ENCODE data around the gene CLEC2D. TPM values are rescaled to one million over a fixed set of nuclear protein-coding genes. Genes with fewer than 3 reads are reported as not detected.
"Not testable (repeated sequence)": the region's sequence is repeated elsewhere in the genome, so short reads cannot be mapped to it uniquely, and the experiment has no call there.

Gene CLEC2D
- total RNA-seq, 1 donor from 2014 or later = 15.5 TPM

DNA sequence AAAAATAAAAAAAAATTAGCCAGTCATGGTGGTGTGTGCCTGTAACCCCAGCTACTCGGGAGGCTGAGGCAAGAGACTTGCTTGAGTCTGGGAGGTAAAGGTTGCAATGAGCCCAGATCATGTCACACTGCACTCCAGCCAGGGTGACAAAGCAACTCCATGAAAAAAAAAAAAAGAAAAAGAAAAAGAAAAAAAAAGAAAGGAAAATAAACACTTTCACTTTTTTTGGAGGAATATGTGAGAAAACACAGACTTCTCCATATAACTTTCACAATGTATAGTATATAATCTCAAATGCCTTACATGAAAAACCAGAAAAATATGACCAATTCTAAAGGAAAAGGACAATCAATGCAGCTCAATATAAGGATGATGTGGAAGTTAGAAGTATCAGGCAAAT, 54.5 kb downstream of the CLEC2D start:
- DNase-seq (ENCODE audit: low spot score in 2 of 2) = no peak
- no peak for FAIRE-seq

DNA sequence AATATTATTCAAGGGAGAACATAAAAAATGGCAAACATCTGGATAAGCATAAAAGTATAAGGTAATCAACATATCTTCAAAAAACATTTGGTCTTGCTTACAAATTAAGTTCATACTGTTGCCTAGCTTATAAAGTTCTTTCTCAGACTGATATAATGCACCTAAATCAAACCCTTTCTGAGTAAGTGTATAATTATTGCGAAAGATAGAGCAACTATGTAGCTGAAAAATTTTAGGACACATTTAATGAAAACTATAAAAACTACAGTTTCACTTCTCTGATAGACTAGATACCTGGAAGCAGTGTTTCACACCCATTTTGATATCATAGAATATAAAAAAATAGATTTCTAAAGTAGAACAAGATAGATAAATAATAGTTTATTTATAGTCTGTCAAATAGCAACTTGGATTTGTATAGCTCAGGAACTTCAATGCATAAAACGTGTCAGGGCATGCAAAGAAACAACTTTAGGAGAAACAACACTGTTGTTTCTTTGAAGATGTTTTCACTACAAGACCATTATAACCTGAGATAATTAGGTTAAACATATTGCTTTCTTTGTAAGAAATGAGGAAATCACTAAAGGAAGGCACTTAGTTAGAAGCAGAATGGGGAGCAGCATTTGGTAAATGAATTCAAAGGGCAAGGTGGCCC, 55.8 kb downstream of the CLEC2D start:
- no peak for FAIRE-seq
- DNase-seq (ENCODE audit: low spot score in 2 of 2) = no peak

DNA sequence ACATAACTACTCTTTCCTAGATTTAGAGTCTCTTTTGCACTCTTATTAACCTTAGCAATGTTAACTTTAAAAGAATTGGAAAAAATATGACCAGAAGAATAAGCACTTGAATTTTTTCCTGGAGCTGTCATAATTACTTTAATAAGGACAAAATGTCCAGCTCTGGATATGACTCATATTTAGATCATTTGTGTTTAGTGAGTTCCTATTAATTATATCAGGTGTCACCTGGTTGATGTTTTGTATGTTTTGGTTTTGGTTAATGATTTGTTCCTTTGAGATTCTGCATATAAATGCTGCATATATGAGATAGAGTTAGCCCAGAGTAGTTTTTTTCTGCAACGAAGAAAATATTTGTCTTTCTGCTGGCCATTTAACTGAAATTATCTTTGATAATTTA, 58.3 kb downstream of the CLEC2D start:
- DNase-seq (ENCODE audit: low spot score in 2 of 2) (no peak), FAIRE-seq (no peak)

DNA sequence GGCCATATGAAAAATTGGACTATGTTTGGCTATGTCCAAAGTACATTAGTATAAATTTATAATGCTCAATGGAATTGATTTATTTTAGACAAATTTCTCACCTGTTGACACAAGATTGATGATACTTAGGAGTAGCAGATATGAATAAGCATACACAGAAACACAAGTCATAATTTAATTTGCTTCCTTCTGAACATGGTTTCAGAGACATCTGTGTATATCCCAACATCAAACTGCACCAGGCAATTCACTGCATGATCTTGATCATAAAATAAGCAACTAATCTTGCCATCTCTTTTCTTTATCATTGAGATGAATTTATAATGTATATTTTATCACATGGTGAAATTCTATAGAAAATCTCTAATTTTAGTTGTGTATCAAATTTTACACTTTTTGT, 59.6 kb downstream of the CLEC2D start:
- no peak for DNase-seq (ENCODE audit: low spot score in 2 of 2)
- no peak for FAIRE-seq

DNA sequence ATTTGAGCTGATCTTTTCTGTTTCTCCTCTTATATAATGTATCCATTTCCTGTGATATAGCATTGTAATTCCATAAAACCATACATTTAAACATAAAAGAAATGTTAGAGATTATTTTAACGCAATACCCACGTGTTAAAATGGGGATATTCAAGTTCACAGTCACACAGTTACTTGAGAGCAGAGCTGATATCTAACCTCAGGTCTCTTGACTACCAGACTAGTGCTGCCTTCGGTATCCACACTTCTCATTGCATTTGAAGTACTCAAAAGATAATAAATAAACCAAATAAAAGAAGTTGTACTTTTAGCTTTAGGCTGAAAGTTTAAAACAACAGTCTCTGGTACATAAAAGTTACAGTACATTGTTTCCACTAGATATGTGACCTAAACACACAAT, 60.5 kb downstream of the CLEC2D start:
- FAIRE-seq = no peak
- DNase-seq (ENCODE audit: low spot score in 2 of 2) = no peak

DNA sequence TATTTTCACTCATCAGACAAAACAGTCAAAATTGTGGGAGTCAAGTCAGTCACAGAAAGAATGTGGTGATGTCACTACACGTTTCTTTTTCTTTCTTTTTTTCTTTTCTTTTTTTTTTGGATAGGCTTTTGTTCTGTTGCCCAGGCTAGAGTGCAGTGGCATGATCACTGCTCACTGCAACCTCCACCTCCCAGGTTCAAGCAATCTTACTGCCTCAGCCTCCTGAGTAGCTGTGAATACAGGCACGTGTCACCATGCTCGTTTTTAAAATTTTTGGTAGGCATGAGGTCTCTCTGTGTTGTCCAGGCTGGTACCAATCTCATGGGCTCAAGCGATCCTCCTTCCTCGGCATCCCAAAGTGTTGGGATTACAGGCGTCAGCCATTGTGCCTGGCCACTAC, 61.1 kb downstream of the CLEC2D start:
- FAIRE-seq = no peak
- DNase-seq (ENCODE audit: low spot score in 2 of 2) = no peak

DNA sequence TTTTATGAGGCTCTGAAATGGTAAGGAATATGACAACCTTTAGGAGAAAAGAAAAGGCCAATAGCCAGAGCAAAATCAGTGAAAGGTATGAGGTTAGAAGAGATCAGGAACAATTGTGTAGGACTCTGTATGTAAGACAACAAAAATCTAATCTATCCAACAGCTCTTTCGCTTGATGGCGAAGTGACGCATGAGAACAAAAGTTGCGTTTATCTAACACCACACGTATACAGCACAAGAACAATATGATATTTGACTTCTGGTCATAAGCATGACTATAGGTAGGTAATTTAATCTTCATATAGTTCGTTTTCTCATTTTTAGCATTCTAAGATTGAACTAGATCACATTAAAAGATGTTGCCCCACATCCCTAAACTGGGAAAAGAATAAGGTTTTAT, 61.9 kb downstream of the CLEC2D start:
- DNase-seq (ENCODE audit: low spot score in 2 of 2) (no peak), FAIRE-seq (no peak)

DNA sequence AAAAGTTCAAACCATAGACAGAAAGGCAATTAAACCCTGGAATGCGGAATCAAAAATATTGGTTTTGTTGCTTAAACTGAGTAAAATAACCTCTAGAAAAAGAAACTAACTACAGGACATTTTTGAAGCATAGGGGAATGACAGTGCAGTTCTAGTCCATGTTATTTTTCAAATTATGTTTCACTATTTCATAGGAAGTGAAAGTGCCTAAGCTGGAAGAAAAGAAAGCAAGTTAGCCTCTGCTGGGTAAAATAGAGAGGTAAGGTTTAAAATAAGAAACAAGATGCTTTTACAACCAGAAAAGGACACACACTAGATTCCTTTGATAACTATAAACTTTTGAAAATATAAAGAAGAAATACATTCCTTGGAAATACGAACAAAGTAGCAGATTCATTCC, 62.3 kb downstream of the CLEC2D start:
- FAIRE-seq = no peak
- DNase-seq (ENCODE audit: low spot score in 2 of 2) = no peak

DNA sequence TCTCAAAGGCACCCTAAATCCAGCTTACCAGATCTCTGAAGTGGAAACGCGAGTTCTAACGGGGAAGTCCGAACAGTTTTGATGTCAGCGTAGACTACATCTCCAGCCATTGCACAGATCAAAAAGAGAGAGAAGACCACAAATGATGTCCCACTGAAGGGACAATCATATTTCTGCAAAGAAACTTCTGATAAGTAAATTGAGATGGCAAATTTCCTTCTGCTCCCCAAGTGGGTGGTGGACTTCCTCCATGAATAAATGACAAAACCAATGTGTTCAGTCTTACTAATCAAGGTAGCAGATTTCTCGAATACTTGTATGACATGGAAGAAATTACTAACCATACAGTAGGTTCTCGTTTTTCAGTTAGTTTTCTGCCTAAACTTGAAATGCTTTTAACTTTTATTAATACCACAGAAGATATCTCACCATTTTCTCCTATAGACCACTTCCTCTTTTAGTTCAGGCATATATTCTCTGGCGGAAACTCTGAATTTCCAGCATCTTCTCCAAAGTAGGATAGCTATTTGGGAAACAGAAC, 63.5 kb downstream of the CLEC2D start, which contains the start of gene CLECL1:
TSS of gene CLECL1 (minus strand) at position 177 of the 541 bp plus-strand sequence.
- FAIRE-seq = no peak
- DNase-seq (ENCODE audit: low spot score in 2 of 2) = no peak

DNA sequence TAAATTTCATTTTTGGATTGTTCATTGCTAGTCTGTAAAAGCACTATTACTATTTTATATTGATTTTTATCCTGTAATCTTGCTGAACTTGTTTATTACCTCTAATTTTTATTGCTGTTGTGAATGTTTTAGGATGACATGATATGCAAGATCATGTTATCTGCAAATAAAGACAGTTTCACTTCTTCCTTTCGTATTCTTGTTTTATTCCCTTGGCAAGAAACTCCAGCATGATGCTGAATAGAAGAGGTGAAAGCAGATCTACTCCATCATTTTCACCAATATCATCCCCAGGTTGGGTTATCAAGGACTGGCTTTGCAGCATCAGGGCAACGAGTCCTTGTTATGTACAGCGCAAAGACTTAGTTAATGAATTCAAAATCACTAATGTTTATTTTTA, 66.1 kb downstream of the CLEC2D start:
- FAIRE-seq (no peak), DNase-seq (ENCODE audit: low spot score in 2 of 2) (no peak)

DNA sequence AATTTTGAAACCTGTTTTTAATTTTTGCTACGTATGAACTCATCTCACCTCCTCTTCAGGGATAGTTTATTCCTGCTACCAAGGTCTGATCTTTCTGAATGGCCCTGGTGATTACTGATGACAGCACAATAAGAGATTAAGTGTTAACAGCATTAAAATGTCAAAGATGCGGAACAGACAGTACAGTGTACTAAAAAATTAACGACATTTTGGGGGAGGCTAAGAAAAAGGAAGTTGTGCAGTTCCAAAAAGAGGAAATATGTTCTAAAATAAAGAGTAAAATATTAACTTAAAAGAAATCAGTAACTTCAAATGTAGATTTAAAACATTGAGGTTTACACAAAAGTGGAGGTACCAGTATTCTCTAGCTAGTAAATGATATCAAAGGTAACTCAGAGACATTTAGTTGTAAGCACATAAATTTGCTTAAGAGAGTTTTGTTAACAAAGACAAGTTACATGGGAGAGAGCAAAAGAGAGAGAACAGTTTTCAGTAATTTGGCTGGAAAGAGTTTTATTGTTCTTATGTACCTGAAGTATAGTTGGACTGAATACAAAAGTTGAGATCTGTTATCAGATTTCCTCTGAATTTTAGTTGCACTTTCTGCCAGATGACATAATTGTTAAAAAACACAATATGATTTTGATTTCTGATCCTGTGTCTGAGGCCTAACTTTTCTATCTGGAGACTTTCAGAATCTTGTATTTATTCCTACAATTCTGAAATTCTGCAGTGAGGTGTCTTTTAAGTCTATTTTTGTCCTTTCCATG, 67.6 kb downstream of the CLEC2D start:
- DNase-seq (ENCODE audit: low spot score in 2 of 2) (no peak), FAIRE-seq (no peak)

DNA sequence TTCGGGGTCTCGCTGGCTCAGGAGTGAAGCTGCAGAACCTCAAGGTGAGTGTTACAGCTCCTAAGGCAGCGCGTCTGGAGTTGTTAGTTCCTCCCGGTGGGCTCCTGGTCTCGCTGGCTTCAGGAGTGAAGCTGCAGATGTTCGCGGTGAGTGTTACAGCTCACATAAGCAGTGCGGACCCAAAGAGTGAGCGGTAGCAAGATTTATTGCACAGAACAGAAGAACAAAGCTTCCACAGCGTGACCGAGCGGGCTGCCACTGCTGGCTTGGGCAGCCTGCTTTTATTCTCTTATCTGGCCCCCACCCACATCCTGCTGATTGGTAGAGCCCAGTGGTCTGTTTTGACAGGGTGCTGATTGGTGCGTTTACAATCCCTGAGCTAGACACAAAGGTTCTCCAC, 69.4 kb downstream of the CLEC2D start:
- FAIRE-seq; DNase-seq (ENCODE audit: low spot score in 2 of 2): not testable (repeated sequence)

DNA sequence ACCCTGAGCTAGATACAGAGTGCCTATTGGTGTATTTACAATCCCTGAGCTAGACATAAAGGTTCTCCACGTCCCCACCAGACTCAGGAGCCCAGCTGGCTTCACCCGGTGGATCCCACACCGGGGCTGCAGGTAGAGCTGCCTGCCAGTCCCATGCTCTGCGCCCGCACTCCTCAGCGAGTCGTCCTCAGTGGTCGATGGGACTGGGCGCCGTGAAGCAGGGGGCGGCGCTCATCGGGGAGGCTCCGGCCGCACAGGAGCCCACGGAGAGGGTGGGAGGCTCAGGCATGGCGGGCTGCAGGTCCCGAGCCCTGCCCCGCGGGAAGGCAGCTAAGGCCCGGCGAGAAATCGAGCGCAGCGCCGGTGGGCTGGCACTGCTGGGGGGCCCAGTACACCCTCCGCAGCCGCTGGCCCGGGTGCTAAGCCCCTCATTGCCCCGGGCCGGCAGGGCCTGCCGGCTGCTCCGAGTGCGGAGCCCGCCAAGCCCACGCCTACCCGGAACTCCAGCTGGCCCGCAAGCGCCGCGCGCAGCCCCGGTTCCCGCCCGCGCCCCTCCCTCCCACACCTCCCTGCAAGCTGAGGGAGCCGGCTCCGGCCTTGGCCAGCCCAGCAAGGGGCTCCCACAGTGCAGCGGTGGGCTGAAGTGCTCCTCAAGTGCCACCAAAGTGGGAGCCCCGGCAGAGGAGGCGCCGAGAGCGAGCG, 70.0 kb downstream of the CLEC2D start:
- not testable (repeated sequence) for FAIRE-seq; DNase-seq (ENCODE audit: low spot score in 2 of 2)

DNA sequence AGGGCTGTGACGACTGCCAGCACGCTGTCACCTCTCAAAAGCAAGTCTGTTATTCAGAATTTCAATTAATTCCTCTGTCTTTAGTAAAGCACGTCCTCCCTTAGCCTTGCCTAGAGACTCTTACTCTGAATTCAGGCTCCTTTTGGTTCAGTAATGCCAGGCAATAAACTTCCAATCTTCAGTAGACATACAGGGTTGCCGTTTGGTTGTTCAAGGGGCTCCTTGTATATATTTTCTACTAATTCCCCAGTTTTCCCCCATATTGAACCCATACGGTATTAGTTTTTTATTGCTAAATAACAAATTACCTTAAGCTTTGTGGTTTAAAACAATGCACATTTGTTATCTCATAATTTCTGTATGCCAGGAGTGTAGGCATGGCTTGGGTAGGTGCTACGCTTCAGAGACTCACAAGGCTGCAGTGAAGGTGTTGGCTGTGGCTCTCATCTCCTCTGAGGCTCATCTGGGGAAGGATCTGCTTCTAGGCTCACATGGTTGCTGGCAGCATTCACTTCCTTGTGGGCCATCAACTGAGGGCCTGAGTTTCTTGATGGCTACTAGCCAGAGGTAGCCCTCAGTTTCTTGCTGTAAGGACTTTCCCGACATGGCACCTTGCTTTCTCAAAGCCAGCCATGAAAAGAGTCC, 70.7 kb downstream of the CLEC2D start:
- FAIRE-seq = no peak

DNA sequence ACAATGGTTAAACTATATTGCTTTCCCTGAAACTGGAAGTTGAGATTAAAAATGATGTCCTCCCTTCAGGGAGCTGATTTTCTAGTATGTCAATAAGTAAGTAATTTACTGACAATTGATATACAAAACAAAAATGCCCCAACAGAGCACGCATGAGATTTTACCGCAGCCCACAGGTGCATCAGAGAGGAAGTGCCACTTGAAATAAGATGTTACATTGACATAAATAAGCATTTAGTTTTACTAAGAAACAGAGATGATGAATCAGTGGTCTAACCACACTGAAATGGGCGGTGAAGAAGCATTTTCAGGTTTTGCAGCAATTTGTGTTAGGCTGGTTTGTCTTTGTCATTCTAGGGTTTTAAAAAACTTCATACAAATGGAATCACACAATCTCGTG, 72.2 kb downstream of the CLEC2D start:
- no peak for FAIRE-seq
- DNase-seq (ENCODE audit: low spot score in 2 of 2) = no peak

More for the DNA sequence above, 70.7 kb downstream of the CLEC2D start:
- DNase-seq (ENCODE audit: low spot score in 2 of 2) = no peak

DNA sequence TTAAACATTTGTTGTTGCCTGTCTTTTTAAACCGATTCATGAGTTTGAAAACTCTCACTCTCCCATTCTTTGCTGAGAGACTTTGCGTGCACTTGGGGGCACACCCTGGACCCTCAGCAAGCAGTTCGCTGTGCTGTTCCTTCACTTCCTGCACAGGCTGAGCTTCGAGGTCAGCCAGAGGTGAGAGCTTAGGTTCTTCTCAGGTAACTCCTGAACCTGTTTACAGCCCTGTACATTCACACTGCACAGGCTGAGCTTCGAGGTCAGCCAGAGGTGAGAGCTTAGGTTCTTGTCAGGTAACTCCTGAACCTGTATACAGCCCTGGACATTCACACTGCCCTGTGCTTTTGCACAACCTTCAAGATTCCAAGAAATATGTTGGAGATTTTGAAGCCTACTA, 73.1 kb downstream of the CLEC2D start:
- no peak for FAIRE-seq
- no peak for DNase-seq (ENCODE audit: low spot score in 2 of 2)

DNA sequence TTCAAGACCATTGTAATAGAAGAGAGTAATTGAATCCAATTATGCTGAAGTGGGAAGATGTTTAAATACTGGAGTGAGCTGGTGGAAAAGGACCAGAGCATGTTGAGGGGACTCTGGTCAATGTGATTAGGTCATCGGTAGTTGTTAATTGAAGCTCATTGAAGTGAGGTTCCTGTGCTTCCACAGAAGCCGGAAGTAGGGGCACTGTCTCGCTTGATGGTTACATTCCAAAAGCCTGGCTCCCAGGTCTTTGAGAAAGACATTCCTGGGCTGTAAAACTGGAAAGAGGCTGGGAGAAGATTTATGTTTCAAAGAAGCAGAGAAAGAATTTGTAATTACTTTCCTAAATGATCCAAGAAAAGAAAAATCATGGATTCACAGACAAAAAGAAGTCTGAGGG, 75.7 kb downstream of the CLEC2D start:
- FAIRE-seq (no peak), DNase-seq (ENCODE audit: low spot score in 2 of 2) (no peak)
